IMR-90 (cell line): ENCODE measurements around the gene EVL. TPM values are rescaled to one million over a fixed set of nuclear protein-coding genes. Genes with fewer than 3 reads are reported as not detected.

Experiments
- ATAC-seq: fragments of 200-7000 bp; cut with Tn5 transposase; 2 replicates; pipeline ENCODE4 v1.9.1; 2020; ENCODE audit warnings: low read depth, mild to moderate bottlenecking, moderate library complexity
- BruUV-seq: library from RNA; stranded (reverse); fragments of 400-500 nt; replicated peaks from 2 replicates; lab custom pipeline; 2021; lab: Mats Ljungman, UMichigan
- CTCF ChIA-PET: fragments of 300-600 bp; formaldehyde crosslinking; extraction: SDS; loops from one replicate; lab custom pipeline; 2021; ENCODE audit warnings: antibody characterized with exemption; lab: Yijun Ruan, JAX
- POLR2A ChIA-PET: fragments of 300-600 bp; sonication (Branson Sonifier 250); formaldehyde crosslinking; loops from one replicate; lab custom pipeline; 2022; ENCODE audit warnings: antibody characterized with exemption; ENCODE audit not compliant: unreplicated experiment; lab: Charles Lee
- DNase-seq: peaks from one replicate; pipeline ENCODE4 v3.0.0; 2013
- H2AFZ ChIP-seq: replicated peaks from 2 replicates; pipeline ENCODE3; 2013; ENCODE audit warnings: low read length, mild to moderate bottlenecking; ENCODE audit not compliant: poor library complexity
- H2AK5ac ChIP-seq: 2 replicates; pipeline ENCODE4 v1.6.1; 2013; ENCODE audit warnings: low read depth, low read length, inconsistent platforms
- H2AK9ac ChIP-seq: replicated peaks from 2 replicates; pipeline ENCODE3; 2013; ENCODE audit warnings: mild to moderate bottlenecking, low read depth, low read length, moderate library complexity; ENCODE audit not compliant: poor library complexity
- H2BK120ac ChIP-seq: 2 replicates; pipeline ENCODE4 v1.6.1; 2013; ENCODE audit warnings: low read depth, low read length, inconsistent platforms
- H2BK15ac ChIP-seq: 3 replicates; pipeline ENCODE4 v1.6.1; 2013; ENCODE audit warnings: low read depth, low read length, inconsistent platforms
- H2BK20ac ChIP-seq: 2 replicates; pipeline ENCODE4 v1.6.1; 2013; ENCODE audit warnings: low read depth, mild to moderate bottlenecking, inconsistent platforms, low read length, moderate library complexity
- H2BK5ac ChIP-seq: 2 replicates; pipeline ENCODE4 v1.6.1; 2013; ENCODE audit warnings: mild to moderate bottlenecking, low read depth, low read length, inconsistent platforms; ENCODE audit not compliant: poor library complexity, severe bottlenecking
- H3K14ac ChIP-seq: replicated peaks from 2 replicates; pipeline ENCODE4 v1.6.1; 2013; ENCODE audit warnings: low read depth, low read length, inconsistent platforms
- H3K18ac ChIP-seq: 2 replicates; pipeline ENCODE4 v1.6.1; 2013; ENCODE audit warnings: low read depth, low read length, control low read depth
- H3K23ac ChIP-seq: 2 replicates; pipeline ENCODE4 v1.6.1; 2013; ENCODE audit warnings: low read depth, low read length, inconsistent platforms
- H3K27ac ChIP-seq: 2 replicates; pipeline ENCODE4 v1.5.1; 2013; ENCODE audit warnings: mild to moderate bottlenecking, control low read depth, low read length; ENCODE audit not compliant: insufficient read depth
- H3K27me3 ChIP-seq: 2 replicates; pipeline ENCODE4 v1.6.1; 2013; ENCODE audit warnings: low read length; ENCODE audit not compliant: control insufficient read depth, insufficient read depth
- H3K36me3 ChIP-seq: 2 replicates; pipeline ENCODE4 v1.6.1; 2013; ENCODE audit warnings: low read length, mixed read lengths; ENCODE audit not compliant: control insufficient read depth, insufficient read depth
- H3K4ac ChIP-seq: 2 replicates; pipeline ENCODE4 v1.6.1; 2013; ENCODE audit warnings: low read depth, low read length, inconsistent platforms
- H3K4me1 ChIP-seq: 2 replicates; pipeline ENCODE4 v1.6.1; 2013; ENCODE audit warnings: low read length, mixed read lengths; ENCODE audit not compliant: control insufficient read depth, insufficient read depth
- H3K4me2 ChIP-seq: 2 replicates; pipeline ENCODE4 v1.6.1; 2013; ENCODE audit warnings: low read depth, mild to moderate bottlenecking, control low read depth, low read length, moderate library complexity
- H3K4me3 ChIP-seq: 2 replicates; pipeline ENCODE4 v1.5.1; 2013; ENCODE audit warnings: low read depth, mild to moderate bottlenecking, control low read depth, low read length, moderate library complexity; ENCODE audit not compliant: insufficient read depth
- H3K56ac ChIP-seq: 2 replicates; pipeline ENCODE4 v1.6.1; 2013; ENCODE audit warnings: low read length, inconsistent platforms; ENCODE audit not compliant: insufficient read depth; ENCODE audit errors: extremely low read depth
- H3K79me1 ChIP-seq, 2 experiments: 2 replicates each; pipeline ENCODE4 v1.6.1; 2013; ENCODE audit warnings: low read length in 2 of 2, inconsistent platforms in 1 of 2, low read depth in 1 of 2
- H3K9ac ChIP-seq: 2 replicates; pipeline ENCODE4 v1.6.1; 2013; ENCODE audit warnings: low read depth, low read length, control low read depth
- H3K9me1 ChIP-seq: 2 replicates; pipeline ENCODE4 v1.6.1; 2013; ENCODE audit warnings: low read length, inconsistent platforms; ENCODE audit not compliant: insufficient read depth
- H3K9me3 ChIP-seq: 2 replicates; pipeline ENCODE4 v1.6.1; 2013; ENCODE audit warnings: low read length; ENCODE audit not compliant: control insufficient read depth, insufficient read depth
- H4K20me1 ChIP-seq: 2 replicates; pipeline ENCODE4 v1.6.1; 2013; ENCODE audit warnings: low read length, inconsistent platforms; ENCODE audit not compliant: insufficient read depth
- H4K5ac ChIP-seq: 2 replicates; pipeline ENCODE4 v1.6.1; 2013; ENCODE audit warnings: mild to moderate bottlenecking, low read depth, low read length, control low read depth
- H4K8ac ChIP-seq, 2 experiments: 2 replicates each; pipeline ENCODE4 v1.6.1; 2013; ENCODE audit warnings: low read depth in 2 of 2, low read length in 2 of 2, control low read depth in 1 of 2, inconsistent platforms in 1 of 2
- H4K91ac ChIP-seq: 2 replicates; pipeline ENCODE4 v1.6.1; 2013; ENCODE audit warnings: low read depth, low read length, inconsistent platforms; ENCODE audit not compliant: insufficient read depth
- BHLHE40 ChIP-seq: fragments of 150-350 bp; IDR thresholded peaks from 2 replicates; pipeline ENCODE4 v1.6.1; 2016; ENCODE audit warnings: mild to moderate bottlenecking, low read depth, low read length
- CEBPB ChIP-seq: IDR thresholded peaks from 2 replicates; pipeline ENCODE4 v1.6.1; 2012; ENCODE audit warnings: low read depth, low read length, improper control_type of control experiment
- CHD1 ChIP-seq: IDR thresholded peaks from 2 replicates; pipeline ENCODE4 v1.6.1; 2012; ENCODE audit warnings: low read depth, low read length, improper control_type of control experiment
- FOS ChIP-seq: fragments of 150-350 bp; IDR thresholded peaks from 2 replicates; pipeline ENCODE4 v1.6.1; 2016; ENCODE audit warnings: low read depth, low read length
- MAFK ChIP-seq: IDR thresholded peaks from 2 replicates; pipeline ENCODE4 v1.6.1; 2012; ENCODE audit warnings: low read depth, low read length, improper control_type of control experiment
- MAZ ChIP-seq: IDR thresholded peaks from 2 replicates; pipeline ENCODE4 v1.6.1; 2012; ENCODE audit warnings: low read depth, mild to moderate bottlenecking, low read length, improper control_type of control experiment, moderate library complexity, borderline replicate concordance
- MXI1 ChIP-seq: IDR thresholded peaks from 2 replicates; pipeline ENCODE4 v1.6.1; 2012; ENCODE audit warnings: low read depth, mild to moderate bottlenecking, low read length, moderate library complexity, borderline replicate concordance
- NFE2L2 ChIP-seq: fragments of 150-350 bp; IDR thresholded peaks from 2 replicates; pipeline ENCODE4 v1.6.1; 2016; ENCODE audit warnings: low read depth, mild to moderate bottlenecking, low read length
- POLR2A ChIP-seq: IDR thresholded peaks from 2 replicates; pipeline ENCODE4 v1.6.1; 2012; ENCODE audit warnings: mild to moderate bottlenecking, low read depth, low read length
- RAD21 ChIP-seq: IDR thresholded peaks from 2 replicates; pipeline ENCODE4 v1.6.1; 2012; ENCODE audit warnings: low read length, improper control_type of control experiment
- RCOR1 ChIP-seq: IDR thresholded peaks from 2 replicates; pipeline ENCODE4 v1.6.1; 2012; ENCODE audit warnings: mild to moderate bottlenecking, low read length, improper control_type of control experiment; ENCODE audit not compliant: insufficient replicate concordance
- RFX5 ChIP-seq: IDR thresholded peaks from 2 replicates; pipeline ENCODE4 v1.8.0; 2012; ENCODE audit warnings: low read depth, mild to moderate bottlenecking, low read length, moderate library complexity
- SMC3 ChIP-seq: fragments of 150-350 bp; IDR thresholded peaks from 2 replicates; pipeline ENCODE4 v1.6.1; 2016; ENCODE audit warnings: low read depth, mild to moderate bottlenecking, antibody characterized with exemption, low read length, moderate library complexity
- WGBS, 2 experiments: methylation state at CpG; one replicate each; pipeline versions ENCODE4 v1.1.5 to v1.1.7; 2013; ENCODE audit warnings: missing lambda C conversion rate in 2 of 2; ENCODE audit not compliant: insufficient read length in 1 of 2; ENCODE audit errors: extremely low coverage in 2 of 2; 5-methylcytosine and 5-hydroxymethylcytosine counted together
- dilution Hi-C: fragments of 300-500 bp; cut with HindIII; formaldehyde crosslinking; loops from one replicate; pipeline ENCODE4 v1.14.3; 2018; ENCODE audit warnings: low sequenced_read_pairs; ENCODE audit not compliant: unreplicated experiment
- in situ Hi-C: fragments of 300-500 bp; cut with MboI; formaldehyde crosslinking; loops from 3 replicates; pipeline ENCODE4 v1.14.3; 2019; ENCODE audit warnings: low sequenced_read_pairs, inconsistent platforms, mixed read lengths
- intact Hi-C: fragments of 100-400 bp; cut with micrococcal nuclease; formaldehyde crosslinking; loops from 2 replicates; pipeline ENCODE4 v1.10.0; 2022
- polyA plus RNA-seq, 3 experiments: library from polyadenylated mRNA; depleted of rRNA; stranded (reverse); fragments of >200 nt; gene quantifications; 2 replicates each; pipeline ENCODE4 v1.2.3, GENCODE V29; 2012; ENCODE audit warnings: low replicate concordance in 1 of 3
- total RNA-seq: library from RNA; depleted of rRNA; stranded (reverse); fragments of >200 nt; gene quantifications from 2 replicates; pipeline ENCODE4 v1.2.3, GENCODE V29; 2012
- TF ChIP-seq, protein P1 (sequence below): fragments of 150-350 bp; IDR thresholded peaks from 2 replicates; pipeline ENCODE4 v1.6.1; 2017; ENCODE audit warnings: mild to moderate bottlenecking, antibody characterized with exemption, low read length, low read depth
- TF ChIP-seq, protein P2 (sequence below): fragments of 150-350 bp; IDR thresholded peaks from 2 replicates; pipeline ENCODE4 v1.6.1; 2016; ENCODE audit warnings: low read depth, mild to moderate bottlenecking, low read length, moderate library complexity, borderline replicate concordance
- TF ChIP-seq, protein P3 (sequence below): conservative IDR thresholded peaks from 2 replicates; pipeline ENCODE4 v1.5.1; 2012; ENCODE audit warnings: mild to moderate bottlenecking, low read depth, low read length, improper control_type of control experiment

EVL gene
- total and polyA plus RNA-seq, 2 of the 4 experiments (the other 2 are of a cell fraction), result 7.2 to 36.5 TPM

DNA sequence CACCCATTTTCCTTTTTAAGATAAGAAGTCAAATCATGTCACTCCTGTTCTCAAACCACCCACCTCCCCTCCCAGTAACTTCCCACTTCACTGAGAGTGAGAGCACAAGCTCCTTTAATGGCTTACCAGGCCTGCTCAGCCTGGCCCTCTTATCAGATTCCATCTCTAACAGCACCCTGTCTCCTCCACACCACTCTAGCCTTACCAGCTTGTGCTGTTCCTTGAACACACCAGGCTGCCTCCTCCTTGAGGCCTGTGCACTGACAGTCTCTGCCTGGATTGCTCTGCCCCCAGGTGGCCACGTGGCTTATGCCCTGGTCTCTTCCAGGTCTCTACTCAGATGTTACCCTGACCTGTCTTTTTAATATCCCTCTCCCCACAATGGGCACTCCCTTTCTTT is 40.1 kb upstream of the EVL start:
- no peak overlapping the region for H3K4me3 ChIP-seq
- H3K36me3 ChIP-seq, result no peaks in the 10 kb centered on the region
- peak overlapping the region in 1 of 2 experiments; percentile 44; a peak in 3 of 4 replicates for H4K8ac ChIP-seq
- H3K9me3 ChIP-seq, result no peaks in the 10 kb centered on the region
- peaks cover 26 to 47% of the 10 kb centered on the region in 2 experiments for H3K79me1 ChIP-seq
- DNase-seq (peak; percentile 55), ATAC-seq (peak; percentile 48)
- peak overlapping the region; percentile 94 for H2AK5ac ChIP-seq
- H3K18ac ChIP-seq, result peak overlapping the region; percentile 38; the same call in 1 of the 2 replicates
- H4K5ac ChIP-seq, result peak overlapping the region; percentile 69
- no peak overlapping the region for H3K56ac ChIP-seq
- peak overlapping the region; percentile 55 for H2BK120ac ChIP-seq
- ChIA-PET CTCF (interaction anchor here (1.0 to 2.1 kb wide), 6 partner anchors 10 to 84 kb away, joined by 3 to 7 read pairs (median 4); no protein-coding TSS in a partner anchor), POLR2A (no interaction called here)
- peak overlapping the region; percentile 84 for H3K4ac ChIP-seq
- H3K14ac ChIP-seq, result peak overlapping the region; percentile 88
- H3K9ac ChIP-seq, result no peak overlapping the region
- H2BK15ac ChIP-seq, result peak overlapping the region; percentile 61; the same call in 2 of the 3 replicates
- peak overlapping the region; percentile 74 for H4K91ac ChIP-seq
- no peaks in the 10 kb centered on the region for H3K27me3 ChIP-seq
- BruUV-seq, result no TSS peak
- peak; percentile 60 for TF ChIP-seq SMC3
- TF ChIP-seq, protein P1, sequence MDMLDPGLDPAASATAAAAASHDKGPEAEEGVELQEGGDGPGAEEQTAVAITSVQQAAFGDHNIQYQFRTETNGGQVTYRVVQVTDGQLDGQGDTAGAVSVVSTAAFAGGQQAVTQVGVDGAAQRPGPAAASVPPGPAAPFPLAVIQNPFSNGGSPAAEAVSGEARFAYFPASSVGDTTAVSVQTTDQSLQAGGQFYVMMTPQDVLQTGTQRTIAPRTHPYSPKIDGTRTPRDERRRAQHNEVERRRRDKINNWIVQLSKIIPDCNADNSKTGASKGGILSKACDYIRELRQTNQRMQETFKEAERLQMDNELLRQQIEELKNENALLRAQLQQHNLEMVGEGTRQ, result peak; percentile 20; the same call in 1 of the 2 replicates
- TF ChIP-seq, protein P2, sequence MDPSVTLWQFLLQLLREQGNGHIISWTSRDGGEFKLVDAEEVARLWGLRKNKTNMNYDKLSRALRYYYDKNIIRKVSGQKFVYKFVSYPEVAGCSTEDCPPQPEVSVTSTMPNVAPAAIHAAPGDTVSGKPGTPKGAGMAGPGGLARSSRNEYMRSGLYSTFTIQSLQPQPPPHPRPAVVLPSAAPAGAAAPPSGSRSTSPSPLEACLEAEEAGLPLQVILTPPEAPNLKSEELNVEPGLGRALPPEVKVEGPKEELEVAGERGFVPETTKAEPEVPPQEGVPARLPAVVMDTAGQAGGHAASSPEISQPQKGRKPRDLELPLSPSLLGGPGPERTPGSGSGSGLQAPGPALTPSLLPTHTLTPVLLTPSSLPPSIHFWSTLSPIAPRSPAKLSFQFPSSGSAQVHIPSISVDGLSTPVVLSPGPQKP, result no peak
- TF ChIP-seq MAFK, result no peak
- TF ChIP-seq FOS, result no peak
- no peak for TF ChIP-seq NFE2L2
- TF ChIP-seq, protein P3, sequence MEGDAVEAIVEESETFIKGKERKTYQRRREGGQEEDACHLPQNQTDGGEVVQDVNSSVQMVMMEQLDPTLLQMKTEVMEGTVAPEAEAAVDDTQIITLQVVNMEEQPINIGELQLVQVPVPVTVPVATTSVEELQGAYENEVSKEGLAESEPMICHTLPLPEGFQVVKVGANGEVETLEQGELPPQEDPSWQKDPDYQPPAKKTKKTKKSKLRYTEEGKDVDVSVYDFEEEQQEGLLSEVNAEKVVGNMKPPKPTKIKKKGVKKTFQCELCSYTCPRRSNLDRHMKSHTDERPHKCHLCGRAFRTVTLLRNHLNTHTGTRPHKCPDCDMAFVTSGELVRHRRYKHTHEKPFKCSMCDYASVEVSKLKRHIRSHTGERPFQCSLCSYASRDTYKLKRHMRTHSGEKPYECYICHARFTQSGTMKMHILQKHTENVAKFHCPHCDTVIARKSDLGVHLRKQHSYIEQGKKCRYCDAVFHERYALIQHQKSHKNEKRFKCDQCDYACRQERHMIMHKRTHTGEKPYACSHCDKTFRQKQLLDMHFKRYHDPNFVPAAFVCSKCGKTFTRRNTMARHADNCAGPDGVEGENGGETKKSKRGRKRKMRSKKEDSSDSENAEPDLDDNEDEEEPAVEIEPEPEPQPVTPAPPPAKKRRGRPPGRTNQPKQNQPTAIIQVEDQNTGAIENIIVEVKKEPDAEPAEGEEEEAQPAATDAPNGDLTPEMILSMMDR, result peak; percentile 54
- TF ChIP-seq POLR2A, result no peak
- TF ChIP-seq MXI1, result peak; percentile 20; the same call in 1 of the 2 replicates
- TF ChIP-seq RFX5, result no peak
- TF ChIP-seq CHD1, result no peak
- no peak for TF ChIP-seq CEBPB
- no peak for TF ChIP-seq BHLHE40
- TF ChIP-seq MAZ, result no peak
- TF ChIP-seq RCOR1, result no peak
- TF ChIP-seq RAD21, result peak; percentile 59
- peak overlapping the region; percentile 28; the same call in 1 of the 2 replicates for H3K27ac ChIP-seq
- H3K9me1 ChIP-seq, result peaks cover 7% of the 10 kb centered on the region
- intact Hi-C loops, result no loop called here
- peak overlapping the region; percentile 48 for H2BK20ac ChIP-seq
- no peak overlapping the region for H3K4me2 ChIP-seq
- dilution Hi-C loops, result no loop called here
- H3K4me1 ChIP-seq, result peaks cover 25% of the 10 kb centered on the region
- peak overlapping the region; percentile 83 for H2AK9ac ChIP-seq
- H3K23ac ChIP-seq, result peak overlapping the region; percentile 50; the same call in 1 of the 2 replicates
- in situ Hi-C loops, result no loop called here
- no peaks in the 10 kb centered on the region for H4K20me1 ChIP-seq
- WGBS, 2 experiments, result 17% methylated on average over 1 of the region's 1 CpG; no CpG with 5 or more reads in 1 of the 2 experiments
- H2BK5ac ChIP-seq, result peak overlapping the region; percentile 43
- H2AFZ ChIP-seq, result peak overlapping the region; percentile 76
